GM18858 (cell line): ENCODE data around the gene COX6A2.
"Not testable (repeated sequence)": the region's sequence is repeated elsewhere in the genome, so short reads cannot be mapped to it uniquely, and the experiment has no call there.

Experiments used
- ATAC-seq: cut with Tn5 transposase; IDR thresholded peaks from one replicate; pipeline ENCODE4 v1.9.1; 2021; ENCODE audit not compliant: unreplicated experiment

The COX6A2 gene

DNA sequence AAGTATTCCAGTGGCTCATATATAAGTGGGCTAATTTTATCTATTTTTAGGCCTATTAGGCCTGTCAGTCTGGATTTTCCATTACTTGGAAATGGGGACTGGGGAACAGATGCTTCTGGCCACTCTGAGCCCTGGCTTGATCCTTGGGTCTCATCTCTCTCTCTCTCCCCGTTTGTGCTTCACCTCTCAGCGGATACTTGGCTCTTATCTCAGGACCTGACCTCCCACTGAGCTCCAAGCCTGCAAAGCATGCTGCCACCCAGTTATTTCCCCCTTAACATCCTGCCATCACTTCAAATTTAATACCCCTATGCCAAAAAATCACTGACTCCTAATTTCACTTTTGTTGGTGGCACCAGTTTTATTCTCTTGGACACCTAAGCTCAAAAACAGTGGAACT lies 10.3 kb upstream of the COX6A2 start:
- ATAC-seq: no peak

DNA sequence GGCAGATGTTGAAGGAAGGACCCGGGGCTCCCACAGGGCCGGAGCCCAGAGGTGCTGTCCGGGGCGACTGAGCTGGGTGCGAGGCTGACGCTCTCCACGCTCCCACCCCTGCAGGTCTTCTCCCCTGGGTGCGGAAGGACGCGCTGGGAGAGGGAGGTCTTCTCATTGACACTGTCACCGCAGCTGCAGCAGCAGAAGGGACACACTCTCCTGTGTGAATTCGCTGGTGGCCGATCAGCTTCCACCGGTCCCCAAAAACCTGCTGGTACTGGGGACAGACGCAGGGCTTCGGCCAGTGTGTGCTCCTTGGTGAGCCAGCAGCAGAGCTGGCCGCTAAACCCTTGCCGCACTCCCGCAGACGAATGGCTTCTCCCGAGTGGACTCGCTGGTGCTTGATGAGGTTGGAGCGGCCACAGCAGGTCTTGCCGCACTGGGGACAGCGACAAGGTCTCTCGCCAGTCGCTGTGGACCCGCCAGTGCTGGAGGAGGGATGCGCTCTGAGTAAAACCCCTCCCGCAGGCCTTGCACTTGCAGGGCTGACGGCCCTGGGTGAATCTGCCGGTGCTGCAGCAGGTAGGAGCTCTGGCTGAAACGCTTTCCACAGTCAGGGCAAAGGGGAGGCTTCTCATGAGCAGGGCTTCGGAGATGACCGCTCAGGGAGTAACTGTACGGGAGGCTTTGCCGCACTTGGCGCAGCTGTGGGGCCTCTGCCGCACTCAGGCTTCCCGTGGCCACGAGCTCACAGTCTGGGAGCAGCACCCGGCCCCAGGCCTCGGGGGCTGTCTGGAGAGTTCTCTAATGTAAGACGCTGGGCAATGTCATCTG lies 8.3 kb upstream of the COX6A2 start:
- no peak for ATAC-seq

DNA sequence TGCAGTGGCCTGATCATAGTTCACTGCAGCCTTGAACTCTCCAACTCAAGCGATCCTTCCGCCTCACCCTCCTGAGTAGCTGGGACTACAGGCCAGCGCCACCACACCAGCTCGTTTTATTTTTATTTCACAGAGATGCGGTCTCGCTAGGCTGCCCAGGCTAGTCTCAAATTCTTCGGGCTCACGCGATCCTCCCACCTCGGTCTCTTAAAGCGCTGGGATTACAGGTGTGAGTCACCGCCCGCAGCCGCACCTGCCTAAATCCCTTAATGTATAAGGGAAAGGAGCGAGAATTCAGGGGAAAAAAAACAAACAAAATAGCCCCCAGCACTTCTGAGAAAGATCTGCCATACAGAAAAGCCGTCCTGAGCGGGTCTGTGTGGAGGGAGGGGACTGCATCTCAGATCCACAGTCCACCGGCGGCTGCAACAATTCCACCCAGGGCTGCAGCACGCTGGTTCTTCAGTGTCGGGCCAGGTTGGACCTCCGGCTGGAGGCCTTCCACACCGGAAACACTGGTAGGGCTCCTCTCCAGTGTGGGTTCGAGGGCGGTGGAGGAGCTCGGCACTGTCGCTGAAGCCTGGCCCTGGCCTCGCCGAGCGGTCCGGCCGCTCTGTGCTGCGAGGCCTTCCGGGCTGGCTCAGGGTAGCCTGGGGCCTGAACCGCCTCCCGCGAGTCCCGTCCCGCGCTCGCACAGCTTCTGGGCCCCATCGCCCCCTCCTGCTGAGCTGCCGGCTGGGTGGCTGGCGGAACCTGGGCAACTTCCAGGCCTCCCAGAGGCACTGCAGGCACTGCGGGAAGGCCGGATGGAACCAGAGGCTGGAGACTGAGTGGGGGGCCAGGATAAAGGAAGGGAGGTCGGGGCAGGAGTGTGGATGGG lies 7.4 kb upstream of the COX6A2 start:
- no peak for ATAC-seq

DNA sequence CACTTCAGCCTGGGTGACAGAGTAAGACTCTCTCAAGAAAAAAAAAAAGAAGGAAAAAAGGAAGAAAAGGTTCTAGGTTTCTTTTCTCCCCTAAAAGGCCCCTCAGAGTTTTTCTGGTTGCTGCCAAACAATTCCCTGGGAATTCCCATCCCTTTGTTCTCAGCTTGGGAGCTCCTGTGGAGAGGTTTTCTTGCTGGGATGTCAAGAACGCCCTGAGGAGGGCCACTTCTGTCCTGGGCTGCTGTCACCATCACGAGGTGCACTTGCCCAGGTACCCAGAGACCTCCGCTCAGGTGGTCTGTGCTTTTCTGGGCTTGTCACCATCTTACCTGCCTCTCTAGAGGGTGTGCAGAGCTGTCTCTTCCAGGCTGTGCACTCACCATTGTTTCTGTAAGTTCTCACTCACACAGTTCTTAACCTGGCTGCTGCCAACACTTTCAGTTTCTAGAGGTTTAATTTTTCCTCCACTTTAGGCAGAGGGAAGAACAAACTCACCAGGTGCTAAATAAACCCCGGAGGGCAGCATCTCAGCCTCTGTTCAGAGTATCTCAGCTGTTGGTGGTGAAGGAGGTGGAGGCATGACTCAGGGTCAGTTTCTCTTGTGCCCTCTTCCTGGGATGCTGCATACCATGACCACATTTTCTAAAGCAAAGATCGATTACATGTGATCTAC lies 2.4 kb upstream of the COX6A2 start:
- ATAC-seq: no peak

DNA sequence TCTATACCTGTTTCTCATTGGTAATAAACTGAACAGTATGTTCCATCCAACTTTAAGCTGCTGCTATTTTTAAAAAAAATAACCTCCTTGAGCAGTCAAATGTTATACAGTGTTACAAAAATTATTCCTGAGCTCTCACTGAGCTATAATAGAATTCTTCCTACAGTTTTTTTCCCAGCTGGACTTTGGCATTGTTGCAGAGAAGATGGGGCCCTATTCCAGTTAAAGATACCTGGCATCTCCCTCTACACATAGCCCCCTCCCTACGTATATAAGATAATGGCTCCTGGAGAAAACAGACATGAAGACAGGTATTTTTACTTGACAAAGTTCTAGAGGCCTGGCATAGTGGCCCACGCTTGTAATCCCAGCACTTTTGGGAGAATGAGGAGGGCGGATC lies 1.6 kb upstream of the COX6A2 start:
- no peak for ATAC-seq

DNA sequence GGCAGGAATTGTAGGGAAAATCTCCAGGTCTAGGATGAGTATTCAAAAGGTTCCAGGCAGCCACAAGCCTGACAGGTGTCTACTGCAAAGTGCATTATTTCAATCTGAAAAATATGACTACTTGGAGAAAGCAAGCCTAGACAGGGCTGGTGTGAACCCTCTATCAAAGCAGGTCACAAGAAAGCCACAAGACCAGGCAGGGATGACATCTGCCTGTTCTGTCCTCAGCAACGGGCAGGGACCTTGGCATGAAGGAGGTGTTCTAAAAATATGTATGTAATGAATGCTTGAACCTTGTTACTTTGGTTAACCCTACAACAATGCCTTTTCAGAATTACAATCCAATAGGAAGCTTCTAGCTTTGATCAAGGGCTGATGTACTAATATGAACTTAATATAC lies 1.2 kb upstream of the COX6A2 start:
- ATAC-seq: no peak

DNA sequence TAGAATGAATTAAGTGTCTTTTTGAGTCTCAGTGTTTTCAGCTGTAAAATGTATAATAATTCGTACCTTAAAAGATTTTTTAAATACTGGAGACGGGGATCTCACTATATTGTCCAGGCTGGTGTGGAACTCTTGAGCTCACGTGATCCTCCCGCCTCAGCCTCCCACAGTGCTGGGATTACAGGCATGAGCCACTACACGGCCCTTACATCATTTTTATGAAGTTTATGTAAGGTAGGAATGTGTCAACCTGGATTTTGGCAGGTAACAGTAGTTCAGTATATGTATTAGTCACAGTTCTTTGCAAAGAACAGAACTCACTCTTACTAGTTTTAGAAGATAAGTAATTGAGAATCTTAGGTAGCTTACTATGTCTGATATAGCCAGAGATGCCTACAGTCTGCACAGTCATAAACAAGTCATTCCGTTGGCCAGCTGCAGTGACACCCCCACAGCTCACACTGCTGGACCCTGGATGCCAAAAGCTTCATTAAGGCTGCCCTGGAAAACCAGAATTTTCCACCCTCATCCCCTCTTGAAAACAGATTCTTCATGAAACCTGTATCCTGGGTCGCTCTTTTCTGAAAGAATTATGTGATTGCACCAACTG lies 583 bp upstream of the COX6A2 start:
- ATAC-seq: no peak

DNA sequence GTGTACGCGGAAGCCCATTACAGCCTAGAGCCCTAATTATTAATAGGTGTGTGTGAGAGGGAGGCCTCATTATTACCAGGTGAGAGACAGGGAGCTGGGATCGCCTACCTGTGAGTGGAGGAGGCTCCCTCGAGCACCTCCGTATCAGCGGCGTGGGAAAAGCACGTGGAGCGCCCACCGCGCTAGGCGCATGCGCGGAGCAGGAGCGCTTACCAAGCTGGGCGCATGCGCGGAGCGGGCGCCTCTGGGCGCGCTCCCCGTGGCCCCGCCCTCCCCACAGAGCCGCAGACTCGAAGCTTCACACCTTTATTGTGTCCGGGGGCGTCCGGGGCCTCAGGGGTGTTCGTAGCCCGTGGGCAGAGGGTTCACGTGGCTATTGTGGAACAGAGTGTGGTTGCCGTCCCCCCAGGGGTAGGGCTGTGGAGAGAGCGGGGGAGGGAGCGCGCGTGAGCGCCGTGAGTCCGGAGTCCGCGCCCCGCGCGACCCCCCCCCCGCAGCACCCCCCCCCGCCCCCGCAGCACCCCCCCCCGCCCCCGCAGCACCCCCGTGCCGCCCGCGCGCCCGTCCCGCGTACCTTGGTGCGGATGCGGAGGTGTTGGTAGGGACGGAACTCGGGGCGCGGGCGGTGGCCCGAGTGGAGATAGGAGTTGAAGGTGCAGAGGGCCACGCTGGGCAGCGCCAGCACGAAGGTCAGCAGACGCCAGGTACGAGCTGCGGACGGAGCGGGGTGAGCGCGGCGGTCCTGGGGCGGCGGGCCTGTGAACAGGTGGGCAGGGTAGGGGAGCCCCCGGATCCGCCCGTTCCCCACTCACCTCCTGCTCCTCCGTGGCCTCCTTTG lies 500 bp downstream of the COX6A2 start:
- no peak for ATAC-seq

DNA sequence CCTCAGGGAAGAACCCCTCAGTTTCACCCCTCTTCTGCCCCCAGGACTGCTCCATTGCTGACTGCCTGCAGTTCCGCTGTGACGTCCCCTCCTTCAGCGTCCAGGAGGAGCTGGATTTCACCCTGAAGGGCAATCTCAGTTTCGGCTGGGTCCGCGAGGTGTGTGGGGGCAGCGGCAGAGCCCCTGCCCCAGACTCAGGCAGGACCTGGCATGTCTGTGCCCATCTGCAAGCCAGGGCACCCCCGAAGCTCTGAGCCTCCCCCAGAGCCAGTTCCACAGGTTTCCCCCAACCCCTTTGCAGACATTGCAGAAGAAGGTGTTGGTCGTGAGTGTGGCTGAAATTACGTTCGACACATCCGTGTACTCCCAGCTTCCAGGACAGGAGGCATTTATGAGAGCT lies 4.4 kb downstream of the COX6A2 start:
- no peak for ATAC-seq

DNA sequence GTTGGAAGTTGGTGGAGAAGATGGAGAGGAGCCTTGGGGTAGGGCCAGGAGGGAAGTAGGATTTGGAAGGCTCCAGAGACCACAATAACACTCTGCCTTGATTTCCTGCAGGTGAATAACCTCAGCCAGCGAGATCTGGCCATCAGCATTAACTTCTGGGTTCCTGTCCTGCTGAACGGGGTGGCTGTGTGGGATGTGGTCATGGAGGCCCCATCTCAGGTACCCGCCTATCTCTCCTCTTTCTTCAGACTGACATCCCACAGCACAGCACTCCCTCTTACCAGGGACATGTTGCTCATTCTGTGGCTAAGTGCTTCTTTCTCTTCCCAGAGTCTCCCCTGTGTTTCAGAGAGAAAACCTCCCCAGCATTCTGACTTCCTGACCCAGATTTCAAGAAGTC lies 4.9 kb downstream of the COX6A2 start:
- no peak for ATAC-seq

DNA sequence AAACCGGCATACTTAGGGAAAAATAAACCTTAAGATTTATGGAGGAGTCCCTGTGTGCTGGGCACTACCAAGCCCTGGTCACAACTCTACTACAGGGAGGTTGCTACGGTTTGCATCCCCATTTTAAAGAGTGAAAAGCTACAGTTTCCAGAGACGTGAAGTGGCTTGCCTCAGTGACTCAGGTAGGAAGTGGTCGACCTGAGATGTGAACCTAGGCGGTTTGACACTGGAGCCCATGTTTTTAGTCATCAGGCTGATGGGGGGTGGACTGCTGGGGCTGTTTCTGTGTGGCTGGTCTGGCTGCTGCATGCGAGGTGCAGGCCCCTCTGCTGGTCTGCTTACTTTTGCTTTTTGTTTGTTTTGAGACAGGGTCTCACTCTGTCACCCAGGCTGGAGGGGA lies 6.6 kb downstream of the COX6A2 start:
- no peak for ATAC-seq

DNA sequence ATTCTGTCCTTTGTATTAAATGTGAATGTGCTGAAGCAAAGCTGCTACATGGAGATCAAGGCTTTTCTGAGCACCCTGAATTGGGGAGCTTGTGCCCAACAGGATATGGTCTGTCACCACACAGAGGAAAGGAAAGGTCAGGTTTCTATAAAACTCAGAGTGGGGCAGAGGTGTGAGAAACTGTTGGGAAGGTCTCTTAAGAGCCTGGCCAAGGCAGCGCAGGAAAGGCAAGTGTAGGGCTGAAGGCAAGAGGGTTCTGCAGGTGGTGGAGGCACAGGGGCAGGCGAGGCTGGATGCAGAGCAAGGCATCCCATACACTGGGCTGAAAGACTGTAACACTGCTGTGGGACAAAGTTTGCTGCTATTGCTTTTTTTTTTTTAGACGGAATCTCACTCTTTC lies 8.1 kb downstream of the COX6A2 start:
- ATAC-seq: no peak

DNA sequence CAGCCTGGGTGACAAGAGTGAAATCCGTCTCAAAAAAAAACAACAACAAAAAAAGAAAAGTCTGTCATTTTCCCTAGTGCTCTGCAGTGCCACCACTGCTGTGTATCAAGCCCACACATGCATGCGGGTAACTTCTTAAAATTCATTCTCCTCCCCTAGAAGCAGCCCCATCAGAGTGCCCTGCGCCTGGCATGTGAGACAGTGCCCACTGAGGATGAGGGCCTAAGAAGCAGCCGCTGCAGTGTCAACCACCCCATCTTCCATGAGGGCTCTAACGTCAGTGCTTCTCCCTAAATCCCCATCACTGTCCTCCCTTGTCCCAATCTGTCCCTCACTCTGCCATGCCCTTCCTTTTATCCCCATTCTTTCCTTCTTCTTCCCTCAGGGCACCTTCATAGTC lies 10.2 kb downstream of the COX6A2 start:
- no peak for ATAC-seq

DNA sequence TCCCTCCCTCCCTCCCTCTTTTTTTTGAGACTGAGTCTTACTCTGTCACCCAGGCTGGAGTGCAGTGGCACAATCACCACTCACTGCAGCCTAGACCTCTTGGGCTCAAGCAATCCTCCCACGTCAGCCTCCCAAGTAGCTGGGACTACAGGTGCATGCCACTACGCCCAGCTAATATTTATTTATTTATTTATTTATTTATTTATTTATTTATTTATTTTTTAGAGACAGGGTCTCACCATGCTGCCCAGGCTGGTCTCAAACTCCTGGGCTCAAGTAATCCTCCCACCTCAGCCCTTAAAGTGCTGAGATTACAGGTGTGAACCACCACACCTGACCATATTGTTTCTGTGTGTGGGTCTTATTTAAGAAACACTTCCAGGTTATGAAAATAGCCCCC lies 11.1 kb downstream of the COX6A2 start:
- not testable (repeated sequence) for ATAC-seq

DNA sequence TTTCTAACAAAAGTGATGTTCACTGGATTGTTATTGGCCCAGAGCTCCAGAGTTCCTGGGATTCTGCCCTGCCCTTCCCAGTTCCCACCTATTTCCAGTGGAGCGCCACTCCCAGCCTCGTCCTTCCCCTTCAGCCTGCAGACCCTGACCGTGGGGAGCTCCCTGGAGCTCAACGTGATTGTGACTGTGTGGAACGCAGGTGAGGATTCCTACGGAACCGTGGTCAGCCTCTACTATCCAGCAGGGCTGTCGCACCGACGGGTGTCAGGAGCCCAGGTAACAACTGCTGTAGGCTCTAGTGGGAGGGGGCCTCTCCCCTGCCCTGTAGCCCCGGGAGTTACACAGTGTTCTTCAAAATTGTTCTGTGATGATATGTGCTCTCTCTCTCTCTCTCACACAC lies 11.8 kb downstream of the COX6A2 start:
- no peak for ATAC-seq

DNA sequence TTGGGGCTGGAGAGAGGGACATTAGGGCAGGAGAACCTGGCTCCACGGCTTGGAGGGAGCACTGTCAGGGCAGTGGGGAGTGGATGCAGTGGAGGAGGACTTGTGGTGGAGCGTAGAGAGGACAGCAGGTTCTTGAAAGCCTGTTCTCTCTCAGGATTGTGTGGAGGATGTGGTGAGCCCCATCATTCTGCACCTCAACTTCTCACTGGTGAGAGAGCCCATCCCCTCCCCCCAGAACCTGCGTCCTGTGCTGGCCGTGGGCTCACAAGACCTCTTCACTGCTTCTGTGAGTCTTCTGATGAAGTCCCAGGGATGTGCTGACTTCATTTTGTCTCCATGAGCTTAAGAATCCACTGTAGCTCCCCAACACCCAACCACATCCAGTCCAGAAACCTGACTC lies 13.5 kb downstream of the COX6A2 start:
- no peak for ATAC-seq

DNA sequence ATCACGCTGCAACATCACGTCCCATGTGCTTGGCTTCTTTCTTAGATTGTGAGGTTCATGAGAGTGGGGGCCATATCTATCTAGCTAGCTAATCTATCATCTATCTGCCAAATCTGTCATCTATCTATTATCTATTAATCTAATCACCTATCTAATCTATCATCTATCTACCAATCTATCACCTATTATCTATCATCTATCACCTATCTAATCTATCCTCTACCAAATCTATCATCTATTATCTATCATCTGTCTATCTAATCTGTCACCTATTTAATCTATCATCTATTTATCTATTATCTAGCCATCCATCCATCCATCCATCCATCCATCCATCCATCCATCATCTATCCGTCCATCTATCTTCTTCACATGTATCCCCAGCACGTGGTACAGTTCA lies 14.2 kb downstream of the COX6A2 start:
- no peak for ATAC-seq

DNA sequence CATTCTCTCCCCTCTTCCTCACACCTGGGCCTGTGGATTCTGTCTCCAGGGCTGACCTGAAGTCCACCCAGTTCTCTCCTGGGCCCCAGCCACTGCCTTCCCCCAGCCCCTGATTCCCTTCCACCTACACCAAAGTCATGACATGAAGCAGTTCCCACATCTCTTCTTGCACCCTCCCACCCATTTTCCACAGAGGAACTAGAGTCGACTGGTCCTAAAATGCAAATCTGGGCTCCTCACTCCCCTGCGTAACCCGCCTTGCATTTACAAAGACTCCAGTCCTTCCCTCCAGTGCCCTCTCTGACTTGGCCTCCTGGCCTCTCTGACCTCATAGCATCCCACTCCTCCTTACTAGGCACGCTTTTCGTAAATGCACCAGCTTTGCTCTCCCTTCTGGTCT lies 14.8 kb downstream of the COX6A2 start:
- ATAC-seq: no peak

DNA sequence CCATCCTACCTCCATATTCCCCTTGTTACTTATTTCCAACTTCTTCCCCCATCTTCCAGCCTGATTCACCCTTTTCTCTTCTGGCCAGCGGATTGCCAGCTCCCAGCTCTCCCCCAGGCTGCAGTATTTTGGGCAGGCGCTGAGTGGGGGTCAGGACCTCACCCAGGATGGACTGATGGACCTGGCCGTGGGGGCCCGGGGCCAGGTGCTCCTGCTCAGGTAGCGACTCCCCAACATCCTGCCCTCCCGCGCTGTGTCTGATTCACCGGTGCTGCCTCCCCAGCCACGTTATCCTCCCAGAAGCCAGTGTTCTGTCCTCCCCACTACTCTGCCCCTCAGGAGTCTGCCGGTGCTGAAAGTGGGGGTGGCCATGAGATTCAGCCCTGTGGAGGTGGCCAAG lies 15.4 kb downstream of the COX6A2 start:
- ATAC-seq: no peak

DNA sequence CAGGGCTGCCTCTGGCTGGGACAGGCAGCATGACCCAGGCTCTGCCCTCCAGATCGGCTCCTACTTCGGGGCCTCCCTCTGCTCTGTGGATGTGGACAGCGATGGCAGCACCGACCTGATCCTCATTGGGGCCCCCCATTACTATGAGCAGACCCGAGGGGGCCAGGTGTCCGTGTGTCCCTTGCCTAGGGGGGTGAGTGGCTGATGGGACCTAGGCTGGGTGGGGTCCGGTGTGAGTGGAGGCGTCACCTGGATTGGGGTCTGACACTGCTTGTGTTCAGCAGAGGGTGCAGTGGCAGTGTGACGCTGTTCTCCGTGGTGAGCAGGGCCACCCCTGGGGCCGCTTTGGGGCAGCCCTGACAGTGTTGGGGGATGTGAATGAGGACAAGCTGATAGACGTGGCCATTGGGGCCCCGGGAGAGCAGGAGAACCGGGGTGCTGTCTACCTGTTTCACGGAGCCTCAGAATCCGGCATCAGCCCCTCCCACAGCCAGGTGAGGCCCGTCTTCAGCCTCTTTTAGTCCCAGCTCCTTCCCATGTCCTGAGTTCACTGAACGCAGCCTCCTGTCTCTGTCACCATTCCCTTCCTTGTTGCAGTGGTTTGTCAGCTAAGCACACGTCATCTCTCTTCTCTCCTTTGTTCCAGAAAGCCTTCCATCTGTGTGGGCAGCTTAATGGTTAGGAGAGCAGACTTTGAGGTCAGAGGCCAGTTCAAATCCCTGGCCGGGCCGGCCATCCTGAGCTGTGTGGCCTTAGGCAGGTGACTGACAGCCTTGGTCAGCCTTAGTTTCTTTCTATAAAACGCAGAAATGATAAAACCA lies 16.9 kb downstream of the COX6A2 start:
- no peak for ATAC-seq
